Hindlimb muscle (tissue), 1 donor: Measurements from ENCODE around the gene SHISA3. TPM values are rescaled to one million over a fixed set of nuclear protein-coding genes. Genes with fewer than 3 reads are reported as not detected.

ENCODE experiments used
- polyA plus RNA-seq: library from polyadenylated mRNA; unstranded; fragments of 120-200 nt; gene quantifications from one replicate; pipeline ENCODE4 v1.2.1, GENCODE V29; 2013; ENCODE audit not compliant: insufficient read length

Gene SHISA3
- polyA plus RNA-seq, 1 donor, result 7.2 TPM

Other genes with a start within 250 kb of the SHISA3 start
- gene BEND4, start 244.8 kb upstream of the SHISA3 start, polyA plus RNA-seq, result 0.10 TPM